ENCODE results near the gene IARS2.
"Not testable (repeated sequence)": the region's sequence is repeated elsewhere in the genome, so short reads cannot be mapped to it uniquely, and the experiment has no call there.

Gene IARS2

DNA sequence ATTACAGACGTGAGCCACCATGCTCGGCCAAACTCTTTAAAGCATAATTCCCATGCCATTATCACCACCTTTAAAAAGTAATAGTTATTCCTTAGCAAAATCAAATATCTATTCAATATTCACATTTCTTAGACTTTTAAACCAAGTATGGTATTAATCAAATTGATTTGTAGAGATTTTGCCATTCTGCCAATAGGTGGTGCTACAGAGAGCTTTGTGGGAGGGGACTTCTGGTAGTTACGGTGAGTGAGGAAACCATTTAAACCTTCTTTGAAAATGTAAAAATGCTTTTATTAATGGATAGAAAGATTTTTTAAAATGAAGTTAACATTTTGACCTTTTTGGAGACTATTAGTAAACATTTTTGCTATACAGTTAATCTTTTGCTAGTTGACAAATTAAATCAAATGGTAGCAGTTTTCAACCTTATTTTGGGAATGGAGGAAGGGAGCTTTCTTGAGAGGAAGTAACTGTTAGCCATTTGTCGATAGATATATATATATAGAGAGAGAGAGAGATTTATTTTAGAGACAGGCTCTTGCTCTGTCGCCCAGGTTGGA, 19.3 kb downstream of the IARS2 start:
- peak; percentile 64 for DNase-seq

DNA sequence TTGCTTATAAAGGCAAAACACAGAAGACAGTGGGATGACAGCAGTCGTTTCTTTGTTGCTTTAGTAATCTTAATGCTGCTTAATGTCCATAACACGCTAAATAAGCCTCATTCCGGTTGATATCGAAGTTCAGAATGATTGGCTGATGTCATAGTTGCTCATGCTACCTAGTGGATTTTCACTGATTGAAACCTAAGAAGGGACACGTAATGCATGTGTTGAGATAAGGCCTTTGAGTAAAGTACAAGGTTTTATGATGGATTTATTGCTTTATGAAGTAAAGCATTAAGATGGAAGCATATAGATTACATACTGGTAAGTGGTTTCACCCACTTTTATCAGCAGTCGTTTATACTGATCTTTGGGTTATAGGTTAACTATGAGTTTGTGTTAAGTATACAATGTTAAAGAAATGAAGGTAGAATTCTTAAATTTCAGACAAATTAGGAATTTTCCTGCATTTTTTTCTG, 25.1 kb downstream of the IARS2 start:
- DNase-seq: no peak

DNA sequence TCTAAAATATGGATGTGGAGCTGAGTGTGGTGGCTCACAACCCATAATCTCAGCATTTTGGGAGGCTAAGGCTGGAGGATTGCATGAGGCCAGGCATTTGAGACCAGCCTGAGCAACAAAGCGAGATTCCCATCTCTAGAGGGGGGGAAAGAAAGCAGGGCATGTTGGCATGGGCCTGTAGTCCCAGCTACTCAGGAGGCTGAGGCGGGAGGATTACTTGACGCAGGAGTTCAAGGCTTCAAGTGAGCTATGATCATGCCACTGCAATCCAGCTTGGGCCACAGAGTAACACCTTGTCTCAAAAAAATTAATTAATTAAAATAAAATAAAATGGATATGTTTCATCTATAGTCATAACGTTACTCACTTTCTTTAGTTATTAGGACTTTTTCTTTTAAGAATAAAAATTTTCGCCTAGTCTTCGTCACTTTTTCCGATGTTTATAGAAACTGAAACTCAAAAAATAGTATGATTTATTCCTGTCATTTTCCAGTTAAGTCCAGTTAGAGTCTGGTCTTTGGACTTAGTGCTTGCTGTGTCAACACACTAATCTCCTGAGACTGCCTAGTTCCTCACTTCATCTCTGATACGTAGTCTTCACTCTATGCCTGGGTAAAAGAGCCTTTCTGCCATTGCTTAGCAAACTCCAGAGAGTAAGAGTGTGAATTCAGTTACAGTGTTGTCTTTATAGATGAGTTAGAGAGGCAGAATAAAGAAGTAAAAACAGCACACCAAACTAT, 28.0 kb downstream of the IARS2 start:
- peak; percentile 42 for DNase-seq

DNA sequence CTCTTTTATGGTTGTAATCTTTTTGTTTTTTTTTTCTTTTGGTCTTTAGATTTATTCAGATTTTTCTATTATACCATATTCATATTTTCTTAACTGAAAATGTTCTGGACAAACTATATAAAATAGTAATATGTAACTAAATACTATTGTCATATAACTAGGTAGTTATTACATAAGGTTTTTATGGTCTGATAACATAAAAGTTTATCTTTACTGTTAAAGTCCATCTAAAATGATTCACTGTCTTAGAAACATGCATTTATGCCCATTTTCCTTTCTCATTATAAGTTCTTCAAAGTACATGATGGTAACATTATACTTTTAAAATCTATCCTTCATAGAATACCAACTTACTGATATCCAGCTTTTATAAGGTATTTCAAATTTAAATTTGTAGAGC, 29.1 kb downstream of the IARS2 start:
- no peak for DNase-seq

DNA sequence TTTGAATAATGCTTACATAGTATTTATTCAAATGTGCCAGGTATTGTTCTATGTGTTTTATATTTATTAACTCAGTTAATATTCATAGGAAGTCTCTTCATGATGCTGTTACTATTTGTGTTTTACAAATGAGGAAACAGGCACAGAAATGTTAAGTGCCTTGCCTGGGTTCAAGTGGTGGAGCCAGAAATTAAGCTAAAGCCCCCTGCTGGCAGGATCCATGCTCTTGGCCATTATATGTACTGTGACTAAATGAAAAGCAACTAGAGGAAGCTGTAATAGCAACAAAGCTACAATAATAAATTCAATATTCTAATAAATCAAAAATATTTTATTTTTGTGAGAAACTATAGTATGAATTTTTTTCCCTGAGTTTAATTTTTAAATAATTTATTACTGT, 30.0 kb downstream of the IARS2 start:
- DNase-seq: peak; percentile 54

DNA sequence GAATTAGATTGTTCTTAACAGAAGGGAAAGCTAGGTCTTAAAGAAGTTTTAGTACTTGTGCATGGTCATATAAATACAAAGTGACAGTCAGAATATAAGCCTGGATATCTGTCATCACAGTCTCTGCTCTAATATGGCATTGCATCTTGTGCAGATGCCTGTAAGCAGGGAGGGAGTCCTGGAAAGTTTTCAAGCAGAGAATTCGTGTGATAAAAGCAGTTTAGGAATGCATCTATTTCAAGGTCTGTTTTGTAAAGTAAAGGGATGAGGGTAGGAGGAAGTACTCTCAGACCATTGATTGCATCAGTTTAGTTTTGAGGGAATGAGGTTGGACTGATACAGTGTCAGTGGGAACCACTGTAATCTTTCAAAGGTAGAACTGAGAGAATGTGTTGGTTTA, 30.6 kb downstream of the IARS2 start:
- DNase-seq: no peak

DNA sequence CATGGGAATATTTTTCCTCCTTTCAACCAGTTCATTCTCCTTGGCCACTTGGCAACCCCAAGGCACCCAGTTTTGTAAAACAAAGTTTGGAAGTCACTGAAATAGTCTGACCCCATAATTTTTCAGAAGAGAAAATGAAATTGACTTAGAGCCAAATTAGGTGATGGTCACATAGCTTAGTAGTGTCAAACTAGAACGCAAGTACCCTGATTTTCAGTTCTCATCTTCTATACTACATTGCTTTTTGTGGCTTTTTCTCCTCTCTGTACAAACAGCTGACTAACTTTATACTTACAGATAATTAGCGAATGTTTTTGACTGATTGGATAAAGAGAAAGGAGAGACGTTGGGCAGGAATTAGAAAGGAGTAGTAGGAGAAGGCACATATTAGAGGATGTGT, 33.1 kb downstream of the IARS2 start:
- DNase-seq: no peak

DNA sequence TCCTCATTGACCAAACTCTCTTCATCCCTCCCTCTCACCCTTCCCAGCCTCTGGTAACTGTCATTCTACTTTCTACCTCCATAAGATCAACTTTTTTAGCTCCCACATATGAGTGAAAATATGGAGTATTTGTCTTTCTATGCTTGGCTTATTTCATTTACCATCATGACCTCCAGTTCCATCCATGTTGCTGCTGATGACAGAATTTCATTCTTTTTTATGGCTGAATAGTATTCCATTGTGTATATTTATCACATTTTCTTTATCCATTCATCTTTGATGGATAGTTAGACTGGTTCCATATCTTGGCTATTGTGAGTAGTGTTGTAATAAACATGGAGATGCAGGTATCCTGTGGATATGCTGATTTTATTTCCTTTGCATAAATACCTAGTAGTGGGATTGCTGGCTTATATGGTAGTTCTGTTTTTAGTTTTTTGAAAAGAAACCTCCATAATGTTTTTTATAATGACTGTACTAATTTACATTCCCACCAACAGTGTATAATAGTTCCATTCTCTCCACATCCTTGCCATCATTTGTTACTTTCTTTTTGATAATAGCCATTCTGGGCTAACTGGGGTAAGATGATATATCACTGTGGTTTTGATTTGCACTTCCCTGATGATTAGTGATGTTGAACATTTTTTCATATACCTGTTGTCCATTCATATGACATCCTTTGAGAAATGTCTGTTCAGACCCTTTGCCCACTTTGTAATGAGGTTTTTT, 35.7 kb downstream of the IARS2 start:
- no peak for DNase-seq

DNA sequence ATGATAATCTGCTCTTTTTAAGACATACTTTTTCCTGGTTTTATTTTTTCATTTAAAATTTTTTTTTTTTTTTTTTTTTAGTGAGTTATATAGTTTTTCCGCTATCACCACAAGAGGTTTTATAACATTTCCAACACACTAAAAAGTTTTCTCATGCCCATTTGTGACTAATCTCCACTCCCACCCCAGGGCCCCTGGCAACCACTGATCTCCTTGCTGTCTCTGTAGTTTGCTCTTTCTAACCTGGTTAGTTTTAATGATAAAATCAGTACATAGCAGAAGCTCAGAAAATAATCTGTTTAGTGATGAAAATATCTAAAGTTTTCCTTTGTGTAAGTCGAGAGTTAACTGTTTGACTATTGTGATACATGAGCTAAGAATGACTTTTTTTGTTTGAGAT, 41.8 kb downstream of the IARS2 start:
- no peak for DNase-seq

DNA sequence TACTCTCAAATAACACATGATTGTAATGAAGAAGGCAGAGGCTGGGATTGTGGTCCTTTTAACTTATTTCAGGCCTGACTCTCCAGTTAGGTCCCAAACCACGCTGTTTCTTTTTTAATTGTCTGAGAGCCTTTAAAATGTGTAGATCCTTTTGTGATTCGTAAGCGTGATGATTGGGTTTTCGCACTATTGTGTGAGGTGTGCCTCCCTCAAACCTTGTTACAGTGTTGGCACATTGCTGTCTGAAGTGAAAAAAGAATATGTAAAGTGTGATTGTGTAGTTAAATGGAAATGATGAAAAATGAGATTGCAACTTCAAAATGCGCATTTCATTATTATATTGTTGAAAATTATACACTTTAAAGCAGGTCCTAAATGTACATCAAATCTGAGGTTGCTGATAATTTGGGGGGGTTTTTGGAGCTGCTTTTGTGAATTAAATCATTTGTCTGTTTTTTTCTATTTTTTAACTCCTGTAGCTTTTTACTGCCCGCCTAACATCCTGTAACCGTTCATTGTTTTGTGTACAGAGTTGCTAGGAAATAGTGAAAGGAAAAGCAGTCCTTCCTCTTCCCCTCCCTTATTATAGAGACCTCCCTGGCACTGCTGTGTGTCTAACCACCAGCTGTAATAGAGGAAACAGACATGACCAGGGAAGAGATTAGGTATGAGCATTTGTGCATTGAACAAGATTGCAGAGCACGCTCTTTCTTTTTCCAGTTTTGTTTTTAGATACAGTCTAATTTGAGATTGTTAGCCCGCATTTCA, 43.3 kb downstream of the IARS2 start:
- peak; percentile 17 for DNase-seq

DNA sequence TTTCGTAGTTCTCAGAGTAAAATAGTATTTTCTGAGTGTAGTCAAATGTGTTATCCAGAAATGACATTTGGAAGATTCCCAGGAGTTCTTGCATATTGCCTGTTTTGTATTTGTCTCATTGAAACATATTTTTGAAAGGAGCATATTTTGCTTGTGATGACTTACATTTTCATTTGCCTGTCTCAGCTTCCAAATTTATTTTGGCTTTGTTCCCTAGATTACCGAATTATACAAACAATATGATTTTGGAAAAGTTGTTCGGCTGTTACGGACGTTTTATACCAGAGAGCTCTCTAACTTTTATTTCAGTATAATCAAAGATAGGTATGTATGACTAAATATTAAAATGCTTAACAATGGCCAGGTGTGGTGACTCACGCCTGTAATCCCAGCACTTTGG, 46.0 kb downstream of the IARS2 start:
- DNase-seq: no peak

DNA sequence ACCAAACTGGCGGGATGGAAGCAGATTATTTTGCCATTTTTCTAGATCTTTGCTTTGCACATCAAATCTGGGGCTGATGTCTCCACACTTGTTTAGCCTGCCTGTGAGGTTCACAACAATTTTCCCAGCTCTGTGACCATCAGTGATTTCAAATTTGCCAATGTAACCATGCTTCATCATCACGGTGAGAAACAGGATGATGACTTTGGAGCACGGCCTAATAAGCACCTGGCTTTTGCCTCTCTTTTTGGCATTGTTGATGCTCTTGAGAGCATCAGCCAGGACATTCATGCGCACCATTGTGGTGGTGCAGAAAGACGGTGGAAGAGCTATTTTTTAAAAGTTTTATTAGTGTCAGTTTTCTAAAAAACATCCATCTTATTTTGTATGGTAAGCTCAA, 50.1 kb downstream of the IARS2 start:
- no peak for DNase-seq

DNA sequence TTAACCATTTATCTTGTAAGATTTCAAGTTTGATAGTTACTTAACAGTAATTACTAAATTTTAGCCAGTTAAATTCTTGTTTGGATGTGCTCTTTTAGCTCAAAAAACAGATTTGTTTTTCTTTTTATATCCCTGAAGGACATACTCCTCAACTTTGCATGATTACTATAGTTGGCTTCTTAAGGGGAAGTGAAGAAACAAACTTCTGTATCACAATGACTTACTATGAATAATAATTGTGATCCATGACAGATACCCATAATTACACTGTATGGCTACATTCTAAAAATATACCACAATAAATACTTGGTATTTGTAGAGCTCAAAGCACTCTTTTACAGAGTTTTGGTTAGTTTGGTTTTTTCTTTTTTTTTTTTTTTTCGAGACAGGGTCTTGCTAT, 55.8 kb downstream of the IARS2 start:
- no peak for DNase-seq

DNA sequence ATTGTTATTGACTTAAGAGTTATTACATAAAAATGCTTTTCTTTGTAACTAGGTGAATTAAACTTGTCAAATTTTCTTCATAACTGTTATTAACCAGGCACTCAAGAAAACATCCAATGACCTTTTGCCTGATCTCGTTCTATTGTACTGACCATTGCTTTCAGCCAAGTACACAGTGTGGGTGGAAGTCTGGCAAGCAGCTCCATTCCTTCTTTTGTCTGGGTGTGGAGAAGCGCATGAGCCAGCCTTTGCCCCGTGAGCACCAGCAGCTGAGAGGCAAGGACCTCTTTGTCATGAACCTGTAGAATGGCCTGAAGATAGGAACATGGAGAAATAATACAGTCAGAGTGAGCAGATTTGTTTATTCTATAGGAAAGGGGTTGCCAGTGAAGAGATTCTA, 57.5 kb downstream of the IARS2 start:
- DNase-seq: no peak

DNA sequence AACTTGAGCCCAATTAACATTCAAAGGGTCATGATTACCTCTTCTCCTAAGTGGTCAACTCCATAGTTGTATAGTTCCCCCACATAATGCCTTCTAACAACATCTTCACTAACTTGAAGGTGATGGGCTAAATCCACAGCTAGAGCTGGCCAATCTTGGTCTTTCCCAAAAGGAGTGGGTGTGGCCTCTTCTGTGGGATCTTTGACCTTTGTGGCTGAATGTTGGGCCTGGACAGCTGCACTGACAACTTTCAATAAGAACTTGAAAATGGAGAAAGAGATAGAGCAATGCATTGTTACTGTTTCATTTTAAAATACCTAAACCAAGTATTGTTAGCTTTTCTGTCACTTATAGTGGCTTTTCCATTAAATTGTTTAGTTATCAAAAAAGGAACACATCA, 59.2 kb downstream of the IARS2 start:
- DNase-seq: no peak

DNA sequence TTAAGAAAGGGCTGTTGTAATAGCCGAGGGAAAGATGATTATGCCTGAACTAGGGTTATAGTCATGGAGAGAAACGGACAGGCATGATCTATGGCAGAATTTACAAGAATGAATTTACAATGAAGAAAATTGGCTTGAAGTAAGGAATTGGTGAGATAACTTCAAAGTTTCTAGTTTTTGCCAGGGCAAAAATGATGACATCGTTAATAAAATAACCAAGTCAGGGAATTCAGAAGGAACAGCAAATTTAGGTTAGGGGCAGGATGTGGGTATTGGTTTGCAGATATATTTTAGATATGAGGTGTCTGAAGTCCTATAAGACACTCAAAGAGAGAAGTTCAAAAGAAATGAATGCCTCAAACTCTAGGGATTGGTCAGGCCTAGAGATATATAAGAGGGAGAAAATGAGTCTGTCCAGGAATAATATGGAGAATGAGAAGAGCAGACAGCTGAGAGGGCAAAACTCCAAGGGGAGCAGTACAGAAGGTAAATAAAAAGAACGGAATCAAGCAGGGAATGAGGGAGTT, 62.8 kb downstream of the IARS2 start:
- no peak for DNase-seq

DNA sequence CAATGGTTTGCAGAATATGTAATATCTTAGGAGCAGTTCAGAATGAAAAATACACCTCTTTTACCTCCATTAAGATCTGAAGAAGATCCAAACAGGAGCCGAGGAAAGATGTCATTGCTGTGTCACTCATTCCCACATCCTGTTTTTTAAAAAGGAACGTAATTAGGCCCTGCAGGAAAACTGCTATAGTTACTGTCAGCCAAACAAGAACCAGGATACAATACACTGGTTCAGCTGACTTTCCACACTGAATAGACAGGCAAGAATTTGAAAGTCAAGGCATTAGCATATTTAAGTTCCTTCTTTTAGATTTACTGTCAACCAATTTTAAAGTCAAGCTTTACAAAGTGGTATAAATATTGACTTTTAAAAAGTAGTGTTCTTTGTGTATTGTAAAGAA, 63.8 kb downstream of the IARS2 start:
- no peak for DNase-seq

DNA sequence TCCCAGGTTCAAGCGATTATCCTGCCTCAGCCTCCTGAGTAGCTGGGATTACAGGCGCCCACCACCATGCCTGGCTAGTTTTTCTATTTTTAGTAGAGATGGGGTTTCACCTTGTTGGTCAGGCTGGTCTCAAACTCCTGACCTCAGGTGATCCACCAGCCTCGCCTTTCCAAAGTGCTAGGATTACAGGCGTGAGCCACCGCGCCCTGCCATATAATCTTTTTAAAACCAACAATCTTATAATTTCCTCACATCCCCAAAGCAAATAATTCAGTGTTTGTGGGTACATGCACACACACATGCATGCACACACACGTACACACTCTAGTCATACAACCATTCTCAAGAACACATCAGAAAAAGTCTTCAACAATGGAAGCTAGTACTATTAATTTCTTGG, 64.6 kb downstream of the IARS2 start:
- not testable (repeated sequence) for DNase-seq

DNA sequence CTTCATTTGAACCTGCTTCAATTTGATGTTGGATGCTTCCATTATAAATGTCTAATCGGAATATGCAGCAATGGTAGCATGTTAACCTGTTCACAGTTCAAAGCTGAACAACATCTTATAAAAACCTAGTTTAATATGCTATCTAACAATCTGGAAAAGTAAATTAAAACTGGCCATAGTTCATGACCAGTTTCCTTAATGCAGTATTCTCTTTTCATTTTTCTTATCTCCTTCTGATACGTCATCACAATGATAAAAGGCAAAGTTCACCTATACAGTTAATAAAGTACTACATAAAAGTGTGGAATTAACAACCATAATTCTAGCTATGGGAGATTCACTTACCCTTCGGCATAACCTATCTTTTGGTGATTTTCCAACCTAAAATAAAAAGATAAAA, 65.1 kb downstream of the IARS2 start:
- no peak for DNase-seq

DNA sequence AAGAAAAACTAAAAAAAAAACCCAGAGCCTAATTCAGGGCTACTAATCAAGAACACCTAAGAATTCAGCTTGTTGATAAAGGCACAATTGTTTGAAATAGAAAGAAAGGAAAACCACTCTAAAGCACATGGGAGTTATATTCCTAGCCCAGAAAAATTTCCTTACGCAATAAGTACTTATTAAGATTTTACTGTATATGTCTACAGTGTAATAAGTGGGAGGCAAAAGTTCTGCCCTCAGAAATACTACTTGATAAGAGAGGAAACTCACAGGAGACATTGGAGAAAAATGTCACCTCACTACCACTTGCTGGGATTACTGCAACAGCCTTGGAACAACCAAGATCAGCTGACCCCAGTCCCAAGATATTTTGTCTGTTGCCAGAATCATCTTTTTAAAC, 66.1 kb downstream of the IARS2 start:
- DNase-seq: no peak

DNA sequence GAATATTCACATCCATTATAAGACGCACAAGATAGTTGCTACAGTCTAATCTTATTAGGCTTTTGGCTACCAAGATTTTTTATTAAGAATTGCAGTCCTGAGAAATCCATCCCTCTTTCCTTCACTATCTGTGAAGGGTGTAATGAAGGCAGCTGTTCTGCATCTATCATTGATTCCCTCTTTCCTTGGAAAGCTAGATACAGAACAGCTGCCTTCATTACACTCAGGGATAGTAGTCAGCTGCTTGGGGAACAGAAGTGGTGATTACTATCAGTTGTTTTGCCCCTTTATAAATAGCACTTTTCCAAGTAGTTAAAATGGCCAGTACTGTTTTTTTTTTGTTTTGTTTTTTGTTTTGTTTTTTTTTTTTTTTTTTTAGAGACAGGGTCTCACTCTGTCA, 70.2 kb downstream of the IARS2 start:
- no peak for DNase-seq

DNA sequence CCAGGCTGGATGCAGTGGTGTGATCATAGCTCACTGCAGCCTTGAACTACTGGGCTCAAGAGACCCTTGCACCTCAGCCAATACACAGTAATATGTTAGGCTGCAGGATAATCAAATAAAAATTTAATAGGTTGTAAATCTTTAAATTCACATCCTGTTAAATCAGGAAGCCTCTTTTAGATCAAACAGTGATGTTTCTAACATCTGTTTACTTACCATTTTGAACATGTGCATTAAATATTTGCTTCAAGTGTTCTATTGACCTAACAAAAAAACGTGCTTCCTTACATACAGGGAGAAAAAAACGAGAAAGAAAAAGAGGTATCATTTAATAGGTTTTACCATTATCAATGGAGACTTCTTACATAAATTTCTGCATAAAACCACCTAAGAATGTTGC, 70.6 kb downstream of the IARS2 start:
- peak; percentile 32 for DNase-seq

DNA sequence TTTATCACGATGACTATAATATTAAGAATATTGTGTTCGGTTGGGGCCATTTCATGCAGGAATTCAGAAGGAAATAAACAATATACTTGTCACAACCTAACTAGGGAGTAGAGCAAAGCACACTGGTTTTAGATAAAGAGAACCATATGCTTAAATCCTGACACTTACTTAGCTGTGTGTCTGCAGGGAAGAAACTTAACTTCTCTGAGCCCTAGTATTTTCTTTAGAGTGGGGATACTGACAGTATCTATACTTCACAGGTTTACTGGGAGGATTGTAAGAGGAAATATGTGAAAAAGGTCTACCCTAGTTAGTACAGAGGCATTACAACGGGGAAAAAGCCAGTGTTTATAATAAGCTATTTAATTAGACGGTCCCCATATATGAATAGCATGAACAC, 72.9 kb downstream of the IARS2 start:
- DNase-seq: no peak
